Measurements from ENCODE around the gene RIMBP3C. TPM values are rescaled to one million over a fixed set of nuclear protein-coding genes. Genes with fewer than 3 reads are reported as not detected.
"Not testable (repeated sequence)": the region's sequence is repeated elsewhere in the genome, so short reads cannot be mapped to it uniquely, and the experiment has no call there.

Gene RIMBP3C
- total RNA-seq: under 1 TPM in 1 of 2 experiments, not detected in 1; 0.25 TPM

DNA sequence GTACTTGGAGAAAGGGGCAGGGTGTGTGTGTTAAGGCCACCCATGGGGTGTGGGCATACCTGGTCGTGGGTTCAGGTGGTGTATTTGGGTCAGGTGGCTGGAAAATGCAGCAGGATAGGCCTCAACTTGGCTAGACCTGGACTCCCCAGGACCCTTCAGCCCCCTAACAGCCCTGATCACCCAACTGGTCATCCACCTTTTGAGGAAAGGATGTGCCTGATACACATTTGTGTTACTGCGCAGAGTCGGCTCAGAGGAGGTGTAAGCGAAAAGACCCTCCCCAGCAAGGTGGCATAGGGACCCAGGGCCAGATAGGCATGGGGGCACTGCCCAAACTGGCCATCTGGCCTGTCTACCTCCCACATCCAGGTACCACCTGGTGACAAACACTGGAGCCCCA lies at the start of gene RIMBP3C:
Gene RIMBP3C (minus strand): TSS at position 101 of the 400 bp plus-strand sequence. CDS start 485 bp downstream, outside the sequence.
- POLR2A ChIA-PET, CTCF ChIA-PET: not testable (repeated sequence)

DNA sequence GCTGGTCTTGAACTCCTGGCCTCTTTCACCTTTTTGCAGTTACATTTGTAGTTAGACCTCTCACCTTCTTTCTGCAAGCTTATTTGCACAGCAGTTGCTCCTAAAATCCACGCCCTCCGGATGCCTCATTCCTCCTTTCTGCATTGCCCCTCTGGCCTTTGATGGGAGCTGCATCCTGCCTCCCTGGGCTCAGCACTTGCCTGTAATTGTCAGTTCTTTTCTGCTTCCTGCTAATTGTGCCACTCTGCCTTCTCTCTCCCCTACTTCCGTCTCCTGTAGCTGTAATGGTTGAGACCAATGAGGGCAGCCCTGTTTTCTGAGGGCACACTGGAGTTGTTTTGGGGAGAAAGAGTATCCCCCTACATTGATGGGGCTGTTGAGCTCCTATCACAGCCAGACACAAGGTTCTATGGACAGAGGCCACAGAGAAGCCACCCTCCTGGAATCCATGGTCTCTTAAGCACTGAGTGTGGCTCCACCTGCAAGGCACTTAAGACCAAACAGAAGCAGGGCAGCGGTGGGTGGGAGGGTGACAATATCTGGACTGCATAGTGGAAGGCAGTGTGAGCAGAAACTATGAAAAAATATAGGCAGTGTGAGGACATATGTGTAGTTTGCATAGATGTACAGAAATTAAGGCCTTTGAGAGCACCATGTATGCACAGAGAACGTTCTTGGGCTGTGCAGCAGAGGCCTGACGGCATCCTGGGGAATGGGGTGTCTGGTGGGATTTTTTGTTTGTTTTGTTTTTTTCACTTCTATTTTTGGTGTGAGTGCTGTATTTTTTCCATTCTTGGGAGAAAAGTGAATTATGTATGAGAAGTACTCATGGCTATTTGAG lies 48.0 kb upstream of the RIMBP3C start:
- POLR2A ChIA-PET: no interaction called here
- CTCF ChIA-PET: interaction anchor here (2.2 kb wide), 1 partner anchor 30 kb away, joined by 6 read pairs; the partner anchor contains the start of gene YDJC

DNA sequence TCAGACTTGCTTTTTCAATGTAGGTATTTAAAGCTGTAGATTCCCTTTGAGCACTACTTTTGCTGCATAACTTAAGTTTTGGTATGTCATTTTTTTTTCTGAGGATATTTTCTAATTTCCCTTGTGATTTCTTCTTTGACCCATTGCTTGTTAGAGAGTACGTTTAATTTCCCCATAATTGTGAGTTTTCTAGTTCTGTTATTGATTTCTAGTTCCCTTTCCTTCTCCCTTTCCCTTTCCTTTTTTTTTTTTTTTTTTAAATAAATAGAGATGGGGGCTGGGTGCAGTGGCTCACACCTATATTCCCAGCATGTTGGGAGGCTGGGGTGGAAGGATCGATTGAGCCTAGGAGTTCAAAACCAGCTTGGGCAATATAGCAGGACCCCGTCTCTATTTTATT lies 47.0 kb upstream of the RIMBP3C start:
- ChIA-PET CTCF (interaction anchor here (1.8 to 2.2 kb wide), 2 partner anchors 26 to 31 kb away, joined by 6 to 7 read pairs; partner anchors contain the start of gene YDJC), POLR2A (no interaction called here)

- POLR2A ChIA-PET: not testable (repeated sequence)
- CTCF ChIA-PET: interaction anchor here (1.1 to 1.8 kb wide), 2 partner anchors 9 to 28 kb away, joined by 3 to 7 read pairs; no protein-coding TSS in a partner anchor
These were observed 45.3 kb upstream of the RIMBP3C start for GRCh38 chr22:21596356-21597135.

GRCh38 chr22:21594865-21595452 lies 43.7 kb upstream of the RIMBP3C start:
- ChIA-PET POLR2A (no interaction called here), CTCF (no interaction called here)

GRCh38 chr22:21593406-21594232 lies 42.4 kb upstream of the RIMBP3C start:
- ChIA-PET CTCF (interaction anchor here (0.9 to 1.4 kb wide), 2 partner anchors 10 to 53 kb away, joined by 3 read pairs; no protein-coding TSS in a partner anchor), POLR2A (no interaction called here)

- ChIA-PET CTCF (interaction anchor here (1.4 kb wide), 1 partner anchor 12 kb away, joined by 3 read pairs; no protein-coding TSS in a partner anchor), POLR2A (no interaction called here)
These were observed 41.2 kb upstream of the RIMBP3C start for GRCh38 chr22:21592422-21592821.

DNA sequence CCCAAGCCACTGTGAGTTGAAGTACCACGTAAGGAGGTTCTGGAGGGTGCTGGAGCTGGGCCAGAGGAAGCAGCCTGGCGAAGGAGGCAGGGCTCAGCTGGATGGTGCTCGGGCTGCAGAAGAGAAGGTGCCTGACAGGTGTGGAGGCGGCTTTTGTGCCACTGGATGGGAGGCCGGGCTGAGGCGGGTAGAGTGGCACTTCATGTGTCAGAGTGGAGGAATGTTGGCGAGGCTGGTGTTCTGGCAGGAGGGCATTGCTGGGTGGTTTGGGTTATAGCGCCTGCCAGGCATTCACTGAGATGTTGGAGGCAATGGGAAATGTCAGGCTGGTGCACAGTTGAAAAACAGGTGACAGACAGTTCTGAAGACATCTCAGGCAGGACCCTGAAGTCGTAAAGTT lies 40.4 kb upstream of the RIMBP3C start:
- CTCF ChIA-PET: no interaction called here
- POLR2A ChIA-PET: no interaction called here

DNA sequence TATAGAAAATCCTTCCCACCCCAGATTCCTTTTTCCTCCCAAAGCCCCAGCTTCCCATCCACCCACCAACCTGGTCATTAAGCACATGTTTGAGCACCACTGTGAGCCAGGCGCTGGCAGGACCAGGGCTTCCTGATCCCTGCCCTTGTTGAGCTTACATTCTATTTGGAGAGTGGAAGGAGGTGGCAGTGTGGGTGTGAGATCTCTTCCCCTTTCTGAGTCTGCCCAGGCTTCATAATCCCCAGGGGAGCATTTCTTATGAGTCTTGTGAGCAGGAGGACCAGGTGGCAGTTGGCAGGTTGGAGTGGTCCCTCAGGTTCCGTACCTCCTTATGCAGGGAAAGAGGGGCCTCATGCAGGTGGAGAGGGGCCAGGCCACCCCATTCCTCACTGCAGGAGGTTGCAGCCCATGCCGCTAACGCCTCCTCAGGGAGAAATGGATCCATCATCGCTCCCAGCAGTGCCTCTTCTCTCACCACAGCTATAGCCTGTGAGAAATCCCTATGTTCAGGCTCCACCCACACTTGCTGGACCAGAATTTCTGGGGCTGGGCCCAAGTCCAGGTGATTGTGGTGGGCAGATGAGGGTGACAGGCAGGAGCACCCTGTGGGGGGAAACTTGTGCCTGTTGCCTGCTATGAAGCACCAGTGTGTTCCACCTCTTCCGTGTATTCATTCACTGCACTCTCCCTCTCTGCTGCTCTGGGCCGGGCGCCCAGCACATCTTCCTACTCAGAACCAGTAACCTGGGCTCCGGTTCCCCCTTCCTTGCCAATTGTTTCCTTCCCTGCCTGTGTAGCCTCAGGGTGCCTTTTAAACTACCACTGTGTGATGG lies 39.8 kb upstream of the RIMBP3C start:
- ChIA-PET POLR2A (no interaction called here), CTCF (interaction anchor here (1.3 kb wide), 1 partner anchor 37 kb away, joined by 3 read pairs; no protein-coding TSS in a partner anchor)

GRCh38 chr22:21589396-21589795 lies 38.1 kb upstream of the RIMBP3C start:
- CTCF ChIA-PET: interaction anchor here (0.7 to 1.4 kb wide), 3 partner anchors 15 to 54 kb away, joined by 3 to 5 read pairs (median 3); no protein-coding TSS in a partner anchor
- POLR2A ChIA-PET: no interaction called here

DNA sequence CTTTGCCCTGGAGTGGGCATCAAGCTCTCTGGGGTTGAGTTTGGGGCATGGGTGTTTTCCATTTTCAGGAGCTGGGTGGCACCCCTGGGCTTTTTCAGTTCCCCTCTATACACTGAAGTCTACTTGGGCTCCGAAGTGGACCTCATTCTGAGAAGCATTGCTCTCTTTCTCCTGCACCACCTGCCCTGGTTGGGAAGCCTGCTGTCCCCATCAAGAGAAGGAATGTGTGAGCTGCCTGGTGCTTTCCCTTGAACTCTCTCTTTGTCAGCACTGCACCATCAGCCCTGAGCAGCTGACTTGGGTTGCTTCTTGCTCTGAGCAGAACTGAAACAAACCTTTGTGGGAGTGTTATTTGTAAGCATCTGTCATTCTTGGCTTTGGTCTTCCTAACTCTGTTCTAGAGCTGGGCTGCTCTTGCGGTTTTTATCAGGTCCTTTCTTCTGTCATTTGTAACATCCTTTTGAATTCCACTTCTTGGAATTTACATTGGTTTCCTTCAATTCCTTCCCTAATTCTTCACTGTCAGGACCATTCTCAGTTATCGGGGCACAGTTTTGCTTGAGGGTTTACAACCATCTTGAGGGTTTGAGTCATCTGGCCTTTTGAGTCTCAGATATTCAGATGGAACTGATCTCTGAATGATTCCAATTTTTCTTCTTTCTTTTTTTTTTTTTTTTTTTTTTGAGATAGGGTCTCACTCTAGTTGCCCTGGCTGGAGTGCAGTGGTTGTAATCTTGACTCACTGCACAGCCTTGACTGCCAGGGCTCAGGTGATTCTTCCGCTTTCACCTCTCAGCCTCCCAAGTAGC lies 36.7 kb upstream of the RIMBP3C start:
- POLR2A ChIA-PET: interaction anchor here (0.5 to 0.9 kb wide), 3 partner anchors 19 to 55 kb away, joined by 3 to 4 read pairs (median 4); no protein-coding TSS in a partner anchor

GRCh38 chr22:21585389-21585788 lies 34.1 kb upstream of the RIMBP3C start:
- POLR2A ChIA-PET: interaction anchor here (0.5 kb wide), 1 partner anchor 71 kb away, joined by 3 read pairs; no protein-coding TSS in a partner anchor
- CTCF ChIA-PET: interaction anchor here (2.1 kb wide), 1 partner anchor 56 kb away, joined by 6 read pairs; the partner anchor contains the start of gene SDF2L1

More for the DNA sequence above, 36.7 kb upstream of the RIMBP3C start:
- CTCF ChIA-PET: interaction anchor here (0.7 to 2.0 kb wide), 6 partner anchors 9 to 59 kb away, joined by 3 to 8 read pairs (median 3); no protein-coding TSS in a partner anchor

DNA sequence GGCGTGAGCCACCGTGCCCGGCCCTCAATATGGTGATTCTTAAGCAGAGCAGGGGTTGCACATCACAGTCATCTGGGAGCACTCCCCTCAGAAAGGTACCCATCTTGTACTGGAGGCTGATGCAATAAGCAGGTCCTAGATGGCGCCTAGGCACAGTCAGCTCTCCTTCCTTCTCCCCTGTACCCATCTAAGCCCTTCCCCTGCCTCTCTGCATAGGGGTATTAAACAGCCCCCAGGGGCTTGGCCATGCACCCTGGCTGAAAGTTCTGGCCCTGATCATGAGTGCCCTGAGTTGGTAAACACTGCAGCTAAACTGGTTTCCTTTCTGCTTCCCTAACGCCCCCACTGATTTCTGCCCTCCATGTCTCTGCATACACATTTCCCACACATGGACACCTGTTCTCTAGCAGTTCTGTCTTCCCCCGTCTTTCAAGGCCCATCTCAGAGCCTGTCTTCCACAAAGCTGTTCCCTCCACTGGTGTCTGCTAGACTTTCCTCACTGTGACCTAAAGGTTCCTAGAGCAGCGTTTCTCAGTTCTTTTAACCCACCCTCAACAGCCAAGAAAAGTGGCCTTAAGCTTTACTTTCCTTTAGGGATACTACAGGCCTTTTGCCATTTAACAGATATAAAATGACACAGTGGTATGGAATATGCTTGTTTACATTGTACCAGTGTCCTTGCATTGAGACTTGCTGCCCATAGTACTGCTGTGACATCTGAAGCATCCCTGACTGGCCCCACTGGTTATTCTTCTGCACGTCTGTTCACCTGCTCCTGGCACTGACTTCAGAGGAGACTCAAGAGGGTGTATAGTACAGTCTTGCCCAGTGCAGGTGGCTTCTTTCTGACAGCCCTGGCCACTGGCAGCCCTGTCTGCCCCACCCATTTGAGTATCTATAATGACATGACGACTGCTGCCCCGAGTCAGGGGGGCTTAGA lies 31.8 kb upstream of the RIMBP3C start:
- ChIA-PET CTCF (interaction anchor here (0.6 kb wide), 1 partner anchor 19 kb away, joined by 4 read pairs; no protein-coding TSS in a partner anchor), POLR2A (interaction anchor here (0.6 kb wide), 1 partner anchor 115 kb away, joined by 3 read pairs; no protein-coding TSS in a partner anchor)

- CTCF ChIA-PET, POLR2A ChIA-PET: not testable (repeated sequence)
These were observed 29.9 kb upstream of the RIMBP3C start for GRCh38 chr22:21581009-21581713.

DNA sequence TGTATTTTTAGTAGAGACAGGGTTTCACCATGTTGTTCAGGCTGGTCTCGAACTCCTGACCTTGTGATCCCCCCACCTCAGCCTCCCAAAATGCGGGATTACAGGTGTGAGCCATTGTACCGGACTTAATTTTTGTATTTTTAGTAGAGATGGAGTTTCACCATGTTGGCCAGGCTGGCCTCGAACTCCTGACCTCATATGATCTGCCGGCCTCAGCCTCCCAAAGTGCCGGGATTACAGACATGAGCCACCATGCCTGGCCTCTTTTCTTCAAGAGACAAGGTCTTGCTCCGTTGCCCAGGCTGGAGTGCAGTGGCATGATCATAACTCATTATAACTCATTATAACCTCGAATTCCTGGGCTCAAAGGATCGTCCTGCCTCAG lies 29.4 kb upstream of the RIMBP3C start:
- POLR2A ChIA-PET, CTCF ChIA-PET: not testable (repeated sequence)
